Gastroesophageal sphincter (tissue), 4 donors: ENCODE results near the gene SMOC1. TPM values are rescaled to one million over a fixed set of nuclear protein-coding genes. Genes with fewer than 3 reads are reported as not detected.

Experiments used
- ATAC-seq: fragments of 150-250 bp; one replicate; pipeline ENCODE4 v1.9.1; 2016; ENCODE audit warnings: mild to moderate bottlenecking, moderate library complexity
- H3K27ac ChIP-seq, 4 donors: fragments of 200-600 bp; sonication (generic) in 3 of 4; 1 replicate in 3 of 4; 2 replicates in 1 of 4; pipeline ENCODE4 v1.5.1; 2016 to 2019
- H3K27me3 ChIP-seq: fragments of 200-600 bp; sonication (generic); one replicate; pipeline ENCODE4 v1.5.1; 2019
- H3K36me3 ChIP-seq, 2 donors: fragments of 200-600 bp; sonication (generic); one replicate each; pipeline ENCODE4 v1.5.1; 2019; ENCODE audit warnings: control low read depth in 1 of 2
- H3K4me1 ChIP-seq, 3 donors: fragments of 200-600 bp; sonication (generic); 1 replicate in 2 of 3; 2 replicates in 1 of 3; pipeline ENCODE4 v1.5.1; 2016 to 2019; ENCODE audit warnings: control low read depth in 2 of 3
- H3K4me3 ChIP-seq, 2 donors: fragments of 200-600 bp; sonication (generic); one replicate each; pipeline ENCODE4 v1.5.1; 2019; ENCODE audit warnings: mild to moderate bottlenecking in 1 of 2, moderate library complexity in 1 of 2
- H3K9me3 ChIP-seq, 3 donors: fragments of 200-600 bp; sonication (generic); one replicate each; pipeline ENCODE4 v1.5.1; 2017 to 2019; ENCODE audit warnings: control low read depth in 2 of 3
- CTCF ChIP-seq, 4 experiments: fragments of 200-600 bp in 2 of 4; fragments of 450-650 bp in 2 of 4; sonication (generic) in 1 of 4; IDR thresholded peaks; one replicate each; pipeline ENCODE4 v1.5.1; 2017 to 2019; ENCODE audit warnings: antibody characterized with exemption in 4 of 4, mild to moderate bottlenecking in 2 of 4, moderate library complexity in 2 of 4
- EP300 ChIP-seq: sonication (generic); formaldehyde crosslinking; IDR thresholded peaks from one replicate; pipeline ENCODE4 v1.6.1; 2017; ENCODE audit warnings: antibody characterized with exemption, mild to moderate bottlenecking
- POLR2A ChIP-seq, 2 donors: fragments of 450-650 bp; IDR thresholded peaks; one replicate each; pipeline ENCODE4 v1.6.1; 2017; ENCODE audit warnings: antibody characterized with exemption in 2 of 2, mild to moderate bottlenecking in 2 of 2, moderate library complexity in 1 of 2
- POLR2AphosphoS5 ChIP-seq: sonication (generic); formaldehyde crosslinking; IDR thresholded peaks from one replicate; pipeline ENCODE4 v1.6.1; 2017; ENCODE audit warnings: antibody characterized with exemption
- WGBS, 2 donors: methylation state at CpG; one replicate each; pipeline ENCODE4 v1.1.5; 2018; ENCODE audit warnings: low coverage in 1 of 2; 5-methylcytosine and 5-hydroxymethylcytosine counted together
- total RNA-seq, 4 donors: library from RNA; depleted of rRNA; stranded (reverse); fragments of >200 nt; gene quantifications; one replicate each; pipeline ENCODE4 v1.1.0, GENCODE V29; 2016

SMOC1 gene
- total RNA-seq, 4 donors from 2014 or later, result 0.19 to 11.8 (median 0.31) TPM; not detected in 1

- Histone ChIP-seq H3K27me3 (no peaks in the 10 kb centered on the region), H3K4me1 (no peaks in the 10 kb centered on the region), H3K36me3 (no peaks in the 10 kb centered on the region), H3K4me3 (no peak overlapping the region), H3K9me3 (peaks cover 0 to 6% (median 0%) of the 10 kb centered on the region in 3 donors), H3K27ac (no peak overlapping the region)
- no peak for TF ChIP-seq CTCF (IDR thresholded peaks at IDR 0.05)
- no peak for TF ChIP-seq POLR2A (IDR thresholded peaks at IDR 0.05)
- no peak for TF ChIP-seq EP300
- TF ChIP-seq POLR2AphosphoS5, result no peak
- no peak for ATAC-seq
- WGBS, 2 donors, result 63 to 67% methylated on average over 7 of the region's 7 CpGs
These were observed 30.8 kb downstream of the SMOC1 start for GRCh38 chr14:69909826-69910550.

- Histone ChIP-seq H3K27ac (no peak overlapping the region), H3K36me3 (no peaks in the 10 kb centered on the region), H3K4me1 (no peaks in the 10 kb centered on the region), H3K4me3 (no peak overlapping the region), H3K9me3 (peaks cover 0 to 6% (median 0%) of the 10 kb centered on the region in 3 donors), H3K27me3 (peaks cover 1% of the 10 kb centered on the region)
- no peak for TF ChIP-seq CTCF (IDR thresholded peaks at IDR 0.05)
- TF ChIP-seq POLR2AphosphoS5, result no peak
- TF ChIP-seq EP300, result no peak
- TF ChIP-seq POLR2A (IDR thresholded peaks at IDR 0.05), result no peak
- no peak for ATAC-seq
- WGBS, 2 donors, result 63 to 86% methylated on average over 1 to 3 of the region's 3 CpGs
These were observed 31.7 kb downstream of the SMOC1 start for GRCh38 chr14:69910871-69911270.

GRCh38 chr14:69913686-69914085, 34.5 kb downstream of the SMOC1 start:
- peaks cover 0 to 6% (median 0%) of the 10 kb centered on the region in 3 donors for H3K9me3 ChIP-seq
- H3K4me1 ChIP-seq, result no peaks in the 10 kb centered on the region
- peaks cover 16% of the 10 kb centered on the region for H3K27me3 ChIP-seq
- H3K36me3 ChIP-seq, result no peaks in the 10 kb centered on the region
- H3K4me3 ChIP-seq, result no peak overlapping the region
- TF ChIP-seq EP300 (no peak), CTCF (IDR thresholded peaks at IDR 0.05) (no peak), POLR2A (IDR thresholded peaks at IDR 0.05) (no peak), POLR2AphosphoS5 (no peak)
- no peak for ATAC-seq
- no peak overlapping the region for H3K27ac ChIP-seq
- 25 to 88% methylated on average over 1 of the region's 1 CpG for WGBS, 2 donors

GRCh38 chr14:69916396-69916795, 37.2 kb downstream of the SMOC1 start:
- ATAC-seq, result no peak
- TF ChIP-seq POLR2A (IDR thresholded peaks at IDR 0.05), result no peak
- TF ChIP-seq CTCF (IDR thresholded peaks at IDR 0.05), result no peak
- no peak for TF ChIP-seq POLR2AphosphoS5
- no peak for TF ChIP-seq EP300
- H3K36me3 ChIP-seq, result no peaks in the 10 kb centered on the region
- 73 to 100% methylated on average over 1 of the region's 1 CpG for WGBS, 2 donors
- H3K9me3 ChIP-seq, result peaks cover 0 to 6% (median 0%) of the 10 kb centered on the region in 3 donors
- peaks cover 18% of the 10 kb centered on the region for H3K27me3 ChIP-seq
- H3K4me3 ChIP-seq, result no peak overlapping the region
- no peaks in the 10 kb centered on the region for H3K4me1 ChIP-seq
- no peak overlapping the region for H3K27ac ChIP-seq

GRCh38 chr14:69917287-69917686, 38.1 kb downstream of the SMOC1 start:
- no peaks in the 10 kb centered on the region for H3K36me3 ChIP-seq
- no peaks in the 10 kb centered on the region for H3K4me1 ChIP-seq
- ATAC-seq, result no peak
- WGBS, 2 donors, result 66 to 79% methylated on average over 9 of the region's 9 CpGs
- peaks cover 22% of the 10 kb centered on the region for H3K27me3 ChIP-seq
- TF ChIP-seq CTCF (IDR thresholded peaks at IDR 0.05) (no peak), POLR2AphosphoS5 (no peak), EP300 (no peak), POLR2A (IDR thresholded peaks at IDR 0.05) (no peak)
- H3K4me3 ChIP-seq, result no peak overlapping the region
- no peak overlapping the region for H3K27ac ChIP-seq
- peaks cover 0 to 4% (median 0%) of the 10 kb centered on the region in 3 donors for H3K9me3 ChIP-seq
